H9 (cell line): ENCODE measurements around the gene KCTD16. TPM values are rescaled to one million over a fixed set of nuclear protein-coding genes. Genes with fewer than 3 reads are reported as not detected.

Experiments
- DNase-seq: peaks from one replicate; pipeline ENCODE4 v3.0.0-alpha.2; 2017
- H2AFZ ChIP-seq: one replicate; pipeline ENCODE4 v1.6.1; 2013; ENCODE audit warnings: mild to moderate bottlenecking, low read length, control low read depth, moderate library complexity
- H2AK5ac ChIP-seq: 2 replicates; pipeline ENCODE4 v1.6.1; 2013; ENCODE audit warnings: low read length, control low read depth, mixed read lengths; ENCODE audit not compliant: insufficient read length
- H2BK120ac ChIP-seq: one replicate; pipeline ENCODE4 v1.6.1; 2013; ENCODE audit warnings: low read depth, mild to moderate bottlenecking, low read length, control low read depth, inconsistent platforms; ENCODE audit not compliant: poor library complexity, severe bottlenecking
- H2BK12ac ChIP-seq: 2 replicates; pipeline ENCODE4 v1.6.1; 2013; ENCODE audit warnings: low read length, control low read depth, mixed read lengths, low read depth; ENCODE audit not compliant: insufficient read length
- H2BK15ac ChIP-seq: 2 replicates; pipeline ENCODE4 v1.6.1; 2013; ENCODE audit warnings: low read depth, low read length, control low read depth
- H2BK20ac ChIP-seq: one replicate; pipeline ENCODE4 v1.6.1; 2013; ENCODE audit warnings: low read depth, mild to moderate bottlenecking, low read length, control low read depth, inconsistent platforms; ENCODE audit not compliant: poor library complexity, severe bottlenecking
- H2BK5ac ChIP-seq: 2 replicates; pipeline ENCODE4 v1.6.1; 2013; ENCODE audit warnings: low read length, control low read depth, mixed read lengths; ENCODE audit not compliant: insufficient read length
- H3K14ac ChIP-seq: 2 replicates; pipeline ENCODE4 v1.6.1; 2013; ENCODE audit warnings: low read length, control low read depth; ENCODE audit not compliant: insufficient read depth
- H3K18ac ChIP-seq: 2 replicates; pipeline ENCODE4 v1.6.1; 2013; ENCODE audit warnings: low read depth, mild to moderate bottlenecking, mixed read lengths, low read length, control low read depth; ENCODE audit not compliant: insufficient read length
- H3K23ac ChIP-seq: 2 replicates; pipeline ENCODE4 v1.6.1; 2013; ENCODE audit warnings: low read length, control low read depth, mixed read lengths, low read depth; ENCODE audit not compliant: insufficient read length
- H3K23me2 ChIP-seq: 2 replicates; pipeline ENCODE4 v1.6.1; 2013; ENCODE audit warnings: low read depth, mild to moderate bottlenecking, mixed read lengths, low read length, control low read depth; ENCODE audit not compliant: insufficient read length, poor library complexity, severe bottlenecking
- H3K27ac ChIP-seq: 2 replicates; pipeline ENCODE4 v1.5.1; 2013; ENCODE audit warnings: low read length, control low read depth, mixed read lengths, low read depth; ENCODE audit not compliant: insufficient read length
- H3K27me3 ChIP-seq: 2 replicates; pipeline ENCODE4 v1.6.1; 2013; ENCODE audit warnings: low read length, control low read depth, inconsistent platforms; ENCODE audit not compliant: insufficient read depth
- H3K4ac ChIP-seq: 2 replicates; pipeline ENCODE4 v1.6.1; 2013; ENCODE audit warnings: low read depth, mild to moderate bottlenecking, control low read depth, inconsistent platforms, low read length, moderate library complexity
- H3K4me1 ChIP-seq: 2 replicates; pipeline ENCODE4 v1.6.1; 2013; ENCODE audit warnings: low read length, control low read depth, inconsistent platforms; ENCODE audit not compliant: insufficient read depth
- H3K4me2 ChIP-seq: 2 replicates; pipeline ENCODE4 v1.6.1; 2013; ENCODE audit warnings: low read length, control low read depth, mixed read lengths; ENCODE audit not compliant: insufficient read length, insufficient read depth
- H3K56ac ChIP-seq: 2 replicates; pipeline ENCODE4 v1.6.1; 2013; ENCODE audit warnings: low read depth, mild to moderate bottlenecking, mixed read lengths, low read length, control low read depth; ENCODE audit not compliant: insufficient read length
- H3K79me1 ChIP-seq: 2 replicates; pipeline ENCODE4 v1.6.1; 2013; ENCODE audit warnings: low read depth, mild to moderate bottlenecking, moderate library complexity, low read length, control low read depth, inconsistent platforms; ENCODE audit not compliant: insufficient read depth, poor library complexity, severe bottlenecking
- H3K79me2 ChIP-seq: 2 replicates; pipeline ENCODE4 v1.6.1; 2013; ENCODE audit warnings: low read length, control low read depth, inconsistent platforms; ENCODE audit not compliant: insufficient read depth
- H3K9ac ChIP-seq: 2 replicates; pipeline ENCODE4 v1.6.1; 2013; ENCODE audit warnings: low read length, control low read depth, mixed read lengths; ENCODE audit not compliant: insufficient read length; ENCODE audit errors: extremely low read depth
- H3K9me3 ChIP-seq: one replicate; pipeline ENCODE4 v1.6.1; 2013; ENCODE audit warnings: low read depth, low read length, inconsistent platforms; ENCODE audit not compliant: control insufficient read depth
- H3T11ph ChIP-seq: one replicate; pipeline ENCODE4 v1.6.1; 2013; ENCODE audit warnings: mild to moderate bottlenecking, low read length, control low read depth, inconsistent platforms
- H4K20me1 ChIP-seq: one replicate; pipeline ENCODE4 v1.6.1; 2013; ENCODE audit not compliant: control insufficient read depth, insufficient read length, insufficient read depth
- H4K5ac ChIP-seq: 2 replicates; pipeline ENCODE4 v1.6.1; 2013; ENCODE audit warnings: low read depth, mild to moderate bottlenecking, mixed read lengths, low read length, control low read depth; ENCODE audit not compliant: insufficient read length
- H4K8ac ChIP-seq: replicated peaks from 2 replicates; pipeline ENCODE4 v1.6.1; 2013; ENCODE audit warnings: low read length, control low read depth, mixed read lengths, low read depth; ENCODE audit not compliant: insufficient read length
- H4K91ac ChIP-seq: 2 replicates; pipeline ENCODE4 v1.6.1; 2013; ENCODE audit warnings: low read depth, mild to moderate bottlenecking, moderate library complexity, mixed read lengths, low read length, control low read depth; ENCODE audit not compliant: insufficient read length
- H3K27ac Mint-ChIP-seq, 3 experiments: 2 replicates in 2 of 3; 3 replicates in 1 of 3; pipeline ENCODE4 v1.8.0; 2020 to 2021; ENCODE audit warnings: mixed read lengths in 3 of 3, mild to moderate bottlenecking in 1 of 3, moderate library complexity in 1 of 3
- H3K27me3 Mint-ChIP-seq: 2 replicates; pipeline ENCODE4 v1.8.0; 2021; ENCODE audit warnings: low read depth, mild to moderate bottlenecking, moderate library complexity, mixed read lengths
- H3K36me3 Mint-ChIP-seq, 3 experiments: 2 replicates in 2 of 3; 3 replicates in 1 of 3; pipeline ENCODE4 v1.8.0; 2020 to 2021; ENCODE audit warnings: low read depth in 3 of 3, mixed read lengths in 3 of 3; ENCODE audit not compliant: insufficient read depth in 1 of 3
- H3K4me1 Mint-ChIP-seq, 2 experiments: 2 replicates each; pipeline ENCODE4 v1.8.0; 2020; ENCODE audit warnings: mixed read lengths in 2 of 2
- H3K4me3 Mint-ChIP-seq, 2 experiments: 2 replicates in 1 of 2; 3 replicates in 1 of 2; pipeline ENCODE4 v1.8.0; 2020 to 2021; ENCODE audit warnings: mild to moderate bottlenecking in 2 of 2, mixed read lengths in 2 of 2, moderate library complexity in 1 of 2
- H3K9me3 Mint-ChIP-seq, 2 experiments: 2 replicates in 1 of 2; 3 replicates in 1 of 2; pipeline ENCODE4 v1.8.0; 2020; ENCODE audit warnings: mild to moderate bottlenecking in 2 of 2, mixed read lengths in 2 of 2, moderate library complexity in 1 of 2
- CTCF ChIP-seq: fragments of 200-600 bp; sonication (generic); conservative IDR thresholded peaks from 3 replicates; pipeline ENCODE4 v1.8.0; 2021; ENCODE audit warnings: antibody characterized with exemption, mild to moderate bottlenecking
- WGBS: extraction: QIAGEN DNeasy Blood & Tissue Kit; methylation state at CpG from one replicate; pipeline ENCODE4 v1.1.7; 2013; ENCODE audit warnings: missing lambda C conversion rate, low lambda C conversion rate, mixed read lengths; ENCODE audit not compliant: insufficient read length; ENCODE audit errors: extremely low coverage; 5-methylcytosine and 5-hydroxymethylcytosine counted together
- total RNA-seq: library from RNA; stranded (reverse); gene quantifications from 2 replicates; pipeline ENCODE4 v1.2.1, GENCODE V29; 2021

KCTD16 gene
- total RNA-seq, 1 experiment from 2014 or later = 0.09 TPM

- Histone ChIP-seq H2AFZ (no peak overlapping the region), H3K27me3 (no peaks in the 10 kb centered on the region), H3K23me2 (no peaks in the 10 kb centered on the region), H2AK5ac (no peak overlapping the region), H3K9me3 (no peaks in the 10 kb centered on the region), H3K23ac (no peak overlapping the region), H3K27ac (no peak overlapping the region), H4K8ac (no peak overlapping the region), H3K79me1 (no peaks in the 10 kb centered on the region), H4K5ac (no peak overlapping the region), H4K20me1 (no peaks in the 10 kb centered on the region), H3K79me2 (no peaks in the 10 kb centered on the region), H3K14ac (no peak overlapping the region), H4K91ac (no peak overlapping the region), H2BK20ac (no peak overlapping the region), H2BK5ac (no peak overlapping the region), H3K4ac (no peak overlapping the region), H2BK15ac (no peak overlapping the region), H2BK120ac (no peak overlapping the region), H3K9ac (no peak overlapping the region), H3K18ac (no peak overlapping the region), H3K56ac (no peak overlapping the region), H3K4me1 (peaks cover 3% of the 10 kb centered on the region; the same call in 1 of the 2 replicates), H3T11ph (no peak overlapping the region), H2BK12ac (no peak overlapping the region), H3K4me2 (no peak overlapping the region)
- TF ChIP-seq CTCF = no peak
- peaks cover 18 to 23% of the 10 kb centered on the region in 2 experiments for H3K4me1 Mint-ChIP-seq
- no peaks in the 10 kb centered on the region; a peak in 1 of 7 replicates for H3K36me3 Mint-ChIP-seq
- DNase-seq = peak; percentile 46
- H3K27ac Mint-ChIP-seq = peak overlapping the region in 2 of 3 experiments; percentile 16 to 74; a peak in 2 of 7 replicates
- peaks cover 5% of the 10 kb centered on the region; the same call in 1 of the 2 replicates for H3K27me3 Mint-ChIP-seq
- WGBS = no CpG with 5 or more reads among the region's 3 CpGs
- H3K9me3 Mint-ChIP-seq = no peaks in the 10 kb centered on the region
- peak overlapping the region in 1 of 2 experiments; percentile 50; a peak in 1 of 5 replicates for H3K4me3 Mint-ChIP-seq
These were observed 147.3 kb downstream of the KCTD16 start for GRCh38 chr5:144318011-144318410.
